VCaP (cell line): ENCODE measurements around the gene NDE1.

Experiments
- H3K27ac ChIP-seq: fragments of 450-650 bp; 2 replicates; pipeline ENCODE4 v1.5.1; 2017
- TF ChIP-seq, protein P1 (sequence below): fragments of 450-650 bp; conservative IDR thresholded peaks from 2 replicates; pipeline ENCODE4 v1.5.1; 2017; ENCODE audit warnings: mild to moderate bottlenecking, moderate library complexity

Gene NDE1

DNA sequence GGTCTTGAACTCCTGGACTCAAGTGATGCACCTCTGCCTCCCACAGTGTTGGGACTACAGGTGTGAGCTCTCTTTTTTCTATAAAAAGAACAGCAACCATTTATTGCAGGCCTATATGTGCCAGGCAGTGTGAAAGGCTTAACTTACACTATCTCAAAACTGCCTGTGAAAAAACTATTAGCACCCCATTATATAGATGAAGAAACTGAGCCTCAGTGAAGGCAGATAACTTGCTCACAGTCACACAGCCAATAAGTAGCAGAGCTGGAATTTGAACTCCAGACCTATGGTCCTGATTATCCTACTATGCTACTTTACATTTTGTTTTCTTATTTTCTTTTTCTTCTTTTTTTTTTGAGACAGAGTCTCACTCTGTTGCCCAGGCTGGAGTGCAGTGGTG lies 15.1 kb downstream of the NDE1 start:
- H3K27ac ChIP-seq: no peak overlapping the region
- TF ChIP-seq, protein P1, sequence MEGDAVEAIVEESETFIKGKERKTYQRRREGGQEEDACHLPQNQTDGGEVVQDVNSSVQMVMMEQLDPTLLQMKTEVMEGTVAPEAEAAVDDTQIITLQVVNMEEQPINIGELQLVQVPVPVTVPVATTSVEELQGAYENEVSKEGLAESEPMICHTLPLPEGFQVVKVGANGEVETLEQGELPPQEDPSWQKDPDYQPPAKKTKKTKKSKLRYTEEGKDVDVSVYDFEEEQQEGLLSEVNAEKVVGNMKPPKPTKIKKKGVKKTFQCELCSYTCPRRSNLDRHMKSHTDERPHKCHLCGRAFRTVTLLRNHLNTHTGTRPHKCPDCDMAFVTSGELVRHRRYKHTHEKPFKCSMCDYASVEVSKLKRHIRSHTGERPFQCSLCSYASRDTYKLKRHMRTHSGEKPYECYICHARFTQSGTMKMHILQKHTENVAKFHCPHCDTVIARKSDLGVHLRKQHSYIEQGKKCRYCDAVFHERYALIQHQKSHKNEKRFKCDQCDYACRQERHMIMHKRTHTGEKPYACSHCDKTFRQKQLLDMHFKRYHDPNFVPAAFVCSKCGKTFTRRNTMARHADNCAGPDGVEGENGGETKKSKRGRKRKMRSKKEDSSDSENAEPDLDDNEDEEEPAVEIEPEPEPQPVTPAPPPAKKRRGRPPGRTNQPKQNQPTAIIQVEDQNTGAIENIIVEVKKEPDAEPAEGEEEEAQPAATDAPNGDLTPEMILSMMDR: no peak

DNA sequence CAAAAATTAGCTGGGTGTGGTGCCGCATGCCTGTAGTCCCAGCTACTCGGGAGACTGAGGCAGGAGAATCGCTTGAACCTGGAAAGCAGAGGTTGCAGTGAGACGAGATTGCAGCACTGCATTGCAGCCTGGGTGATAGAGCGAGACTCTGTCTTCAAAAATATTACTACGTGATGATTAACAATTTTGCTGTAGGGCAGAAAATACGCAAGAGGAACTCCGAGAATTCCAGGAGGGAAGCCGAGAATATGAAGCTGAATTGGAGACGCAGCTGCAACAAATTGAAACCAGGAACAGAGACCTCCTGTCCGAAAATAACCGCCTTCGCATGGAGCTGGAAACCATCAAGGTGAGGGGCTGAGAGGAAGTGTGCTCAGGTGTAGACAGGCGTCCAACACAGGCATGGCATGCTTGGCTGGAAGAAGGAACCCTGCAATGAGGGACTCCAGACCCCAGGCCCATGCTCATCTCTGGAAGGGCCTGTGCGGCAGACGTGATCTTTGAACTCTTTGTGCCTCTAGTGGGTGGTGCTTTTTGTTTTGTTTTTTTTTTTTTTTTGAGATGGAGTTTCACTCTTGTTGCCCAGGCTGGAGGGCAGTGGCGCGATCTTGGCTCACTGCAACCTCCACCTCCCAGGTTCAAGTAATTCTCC lies 17.2 kb downstream of the NDE1 start:
- TF ChIP-seq, protein P1: no peak
- H3K27ac ChIP-seq: no peak overlapping the region

DNA sequence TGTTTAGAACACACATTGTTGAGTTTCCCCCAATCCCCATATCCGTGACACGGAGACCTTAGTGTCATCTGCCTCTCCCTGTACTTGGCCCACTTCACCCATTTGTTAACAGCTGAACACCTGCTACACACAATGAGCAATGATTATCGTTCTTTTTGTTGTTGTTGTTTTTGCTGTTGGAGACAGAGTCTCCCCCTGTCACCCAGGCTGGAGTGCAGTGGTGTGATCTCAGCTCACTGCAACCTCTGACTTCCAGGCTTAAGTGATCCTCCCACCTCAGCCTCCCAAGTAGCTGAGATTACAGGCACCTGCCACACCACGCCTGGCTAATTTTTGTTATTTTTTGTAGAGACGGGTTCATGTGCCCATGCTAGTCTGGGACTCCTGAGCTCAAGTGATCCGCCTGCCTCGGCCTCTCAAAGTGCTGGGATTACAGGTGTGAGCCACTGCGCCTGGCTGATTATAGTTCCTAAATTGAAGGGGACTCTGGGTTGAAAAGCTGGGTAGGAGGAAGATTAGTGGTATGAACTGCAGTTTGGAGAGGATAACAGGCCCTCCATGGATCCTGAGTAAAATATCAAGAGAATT lies 21.6 kb downstream of the NDE1 start:
- H3K27ac ChIP-seq: no peak overlapping the region; the same call in 1 of the 2 replicates
- TF ChIP-seq, protein P1: no peak

DNA sequence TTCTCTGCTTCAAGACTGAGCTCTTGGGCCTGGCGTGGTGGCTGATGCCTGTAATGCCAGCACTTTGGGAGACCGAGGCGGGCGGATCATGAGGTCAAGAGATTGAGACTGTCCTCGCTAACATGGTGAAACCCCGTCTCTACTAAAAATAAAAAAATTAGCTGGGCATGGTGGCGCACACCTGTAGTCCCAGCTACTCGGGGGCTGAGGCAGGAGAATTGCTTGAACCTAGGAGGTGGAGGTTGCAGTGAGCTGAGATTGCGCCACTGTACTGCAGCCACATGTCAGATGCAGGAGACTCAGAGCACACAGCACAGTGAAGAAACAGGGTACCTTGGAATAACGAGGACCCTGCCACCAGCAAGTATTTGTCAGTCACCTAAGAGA lies 22.1 kb downstream of the NDE1 start:
- peak overlapping the region; percentile 32; the same call in 1 of the 2 replicates for H3K27ac ChIP-seq

DNA sequence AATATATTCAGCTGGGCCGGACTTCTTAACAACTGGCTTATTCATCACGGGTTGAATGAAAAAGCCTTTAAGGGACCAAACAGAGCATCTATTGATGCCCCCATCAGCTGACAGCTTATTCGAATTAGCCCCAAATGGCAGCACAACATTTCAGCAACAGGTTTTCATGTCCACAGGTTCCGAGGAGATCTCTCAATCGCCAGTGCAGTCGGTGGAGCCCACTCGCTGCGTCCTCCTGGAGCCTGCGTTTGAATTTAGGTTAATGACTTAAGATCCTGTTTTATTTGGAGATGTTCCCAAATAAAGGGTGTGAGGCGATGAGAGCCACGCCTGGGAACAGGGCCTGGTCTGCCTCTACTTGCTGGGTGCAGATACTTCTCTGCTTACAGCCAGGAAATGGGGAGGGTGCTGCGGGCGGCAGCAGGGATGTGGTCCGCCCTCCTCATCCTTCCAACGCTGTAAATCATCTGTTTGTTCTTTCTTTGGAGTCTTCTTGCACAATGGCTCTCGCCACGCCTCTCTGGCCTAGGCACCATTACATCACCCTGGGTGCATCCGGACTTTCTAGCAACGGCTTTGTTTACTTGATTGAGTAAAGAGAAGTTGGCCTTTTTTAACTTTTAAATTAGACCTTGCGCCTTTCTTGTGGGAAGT lies 22.6 kb downstream of the NDE1 start:
- peak overlapping the region; percentile 32; the same call in 1 of the 2 replicates for H3K27ac ChIP-seq

DNA sequence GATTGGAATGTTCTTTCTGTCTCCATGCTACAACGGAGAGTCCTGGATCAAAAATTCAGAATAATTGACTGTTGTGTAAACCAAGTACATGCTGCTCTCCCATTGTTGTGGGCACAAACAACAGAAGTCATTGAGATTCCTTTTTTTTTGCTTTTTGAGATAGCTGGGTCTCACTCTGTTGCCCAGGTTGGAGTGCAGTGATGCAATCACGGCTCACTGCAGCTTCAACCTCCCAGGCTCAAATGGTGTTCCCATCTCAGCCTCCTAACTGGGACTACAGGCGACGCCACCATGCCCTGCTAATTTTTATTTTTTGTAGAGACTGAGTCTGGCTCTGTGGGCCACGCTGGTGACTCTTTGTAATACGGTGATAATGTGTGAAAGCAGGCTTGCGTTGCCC lies 24.5 kb downstream of the NDE1 start:
- TF ChIP-seq, protein P1: no peak
- no peak overlapping the region for H3K27ac ChIP-seq

More for the DNA sequence above, 22.6 kb downstream of the NDE1 start:
- TF ChIP-seq, protein P1: no peak

DNA sequence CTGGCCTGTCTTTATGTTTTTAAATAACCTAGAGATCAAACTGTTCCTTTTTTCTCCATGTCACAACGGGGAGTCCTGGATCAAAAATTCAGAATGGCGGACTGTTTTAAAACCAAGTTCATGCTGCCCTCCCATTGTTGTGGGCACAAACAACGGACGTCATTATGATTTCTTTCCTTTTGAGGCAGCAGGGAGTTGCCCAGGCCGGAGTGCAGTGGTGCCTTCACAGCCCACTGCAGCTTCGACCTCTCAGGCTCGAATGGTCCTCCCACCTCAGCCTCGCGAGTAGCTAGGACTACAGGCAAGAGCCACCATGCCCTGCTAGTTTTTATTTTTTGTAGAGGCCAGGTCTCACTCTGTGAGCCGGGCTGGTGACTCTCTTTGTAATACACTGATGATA lies 26.5 kb downstream of the NDE1 start:
- TF ChIP-seq, protein P1: no peak
- H3K27ac ChIP-seq: no peak overlapping the region

DNA sequence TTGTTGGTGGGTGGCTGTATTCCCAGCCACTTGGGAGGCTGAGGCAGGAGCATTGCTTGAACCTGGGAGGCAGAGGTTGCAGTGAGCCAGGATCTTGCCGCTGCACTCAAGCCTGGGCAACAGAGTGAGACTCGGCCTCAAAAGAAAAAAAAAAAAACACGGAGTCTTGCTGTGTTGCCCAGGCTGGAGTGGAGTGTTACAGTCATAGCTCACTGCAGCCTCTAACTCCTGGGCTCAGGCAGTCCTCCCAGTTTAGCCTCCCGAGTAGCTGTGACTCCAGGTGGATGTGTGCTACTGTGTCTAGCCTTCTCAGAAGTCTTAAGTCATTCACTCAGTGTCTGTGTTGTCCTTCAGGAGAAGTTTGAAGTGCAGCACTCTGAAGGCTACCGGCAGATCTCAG lies 27.4 kb downstream of the NDE1 start:
- no peak overlapping the region for H3K27ac ChIP-seq
- TF ChIP-seq, protein P1: no peak
